H1 (cell line): ENCODE results near the gene ETV5. TPM values are rescaled to one million over a fixed set of nuclear protein-coding genes. Genes with fewer than 3 reads are reported as not detected.

ENCODE experiments used
- CTCF ChIA-PET: fragments of 300-600 bp; sonication (Branson Sonifier 250); formaldehyde crosslinking; loops from one replicate; lab custom pipeline; 2021; ENCODE audit not compliant: partially characterized antibody; lab: Charles Lee
- POLR2A ChIA-PET: fragments of 300-600 bp; sonication (Branson Sonifier 250); formaldehyde crosslinking; loops from one replicate; lab custom pipeline; 2021; ENCODE audit warnings: inconsistent platforms; ENCODE audit not compliant: partially characterized antibody; lab: Charles Lee
- DNase-seq, 2 experiments: peaks; one replicate each; pipeline versions ENCODE4 v3.0.0 to v3.0.0-alpha.2; 2010 to 2022; ENCODE audit warnings: low spot score in 2 of 2, low read depth in 1 of 2, mixed read lengths in 1 of 2
- FAIRE-seq: peaks from 2 replicates; lab custom pipeline; 2011; peaks lifted over from hg19 to GRCh38; lab: Jason Lieb, UNC
- H2AFZ ChIP-seq: 2 replicates; pipeline ENCODE4 v1.8.1; 2012; ENCODE audit warnings: low read length, inconsistent platforms
- H2AK5ac ChIP-seq: 2 replicates; pipeline ENCODE4 v1.6.1; 2013; ENCODE audit warnings: low read depth, low read length
- H2BK120ac ChIP-seq: replicated peaks from 2 replicates; pipeline ENCODE3; 2013; ENCODE audit warnings: low read depth, low read length, inconsistent platforms
- H2BK12ac ChIP-seq: 2 replicates; pipeline ENCODE4 v1.6.1; 2013; ENCODE audit warnings: low read depth, low read length
- H2BK15ac ChIP-seq: 2 replicates; pipeline ENCODE4 v1.6.1; 2013; ENCODE audit warnings: low read length
- H2BK20ac ChIP-seq: 2 replicates; pipeline ENCODE4 v1.6.1; 2013; ENCODE audit warnings: low read length
- H2BK5ac ChIP-seq: 2 replicates; pipeline ENCODE4 v1.6.1; 2013; ENCODE audit warnings: low read depth, low read length
- H3K14ac ChIP-seq: 2 replicates; pipeline ENCODE4 v1.6.1; 2013; ENCODE audit warnings: inconsistent platforms; ENCODE audit not compliant: insufficient read length
- H3K18ac ChIP-seq: 2 replicates; pipeline ENCODE4 v1.6.1; 2013; ENCODE audit warnings: low read length; ENCODE audit errors: extremely low read depth
- H3K23ac ChIP-seq: 2 replicates; pipeline ENCODE4 v1.6.1; 2013; ENCODE audit warnings: inconsistent platforms; ENCODE audit not compliant: insufficient read length
- H3K23me2 ChIP-seq: 2 replicates; pipeline ENCODE4 v1.6.1; 2013; ENCODE audit warnings: low read depth, low read length
- H3K27ac ChIP-seq: 2 replicates; pipeline ENCODE4 v1.6.1; 2011; ENCODE audit warnings: low read depth, low read length, inconsistent platforms
- H3K27me3 ChIP-seq, 4 experiments: replicated peaks in 1 of 4; 1 replicate in 1 of 4; 2 replicates in 3 of 4; pipeline versions ENCODE4 v1.6.1 to v1.8.1; 2011 to 2013; ENCODE audit warnings: low read length in 3 of 4, mild to moderate bottlenecking in 3 of 4, inconsistent platforms in 2 of 4, mixed read lengths in 2 of 4, moderate library complexity in 1 of 4; ENCODE audit not compliant: control insufficient read depth in 3 of 4, insufficient read depth in 3 of 4; ENCODE audit errors: extremely low read depth in 1 of 4
- H3K36me3 ChIP-seq, 4 experiments: 2 replicates each; pipeline versions ENCODE4 v1.6.1 to v1.8.1; 2011 to 2013; ENCODE audit warnings: mild to moderate bottlenecking in 4 of 4, low read length in 3 of 4, moderate library complexity in 2 of 4, control low read depth in 1 of 4, inconsistent platforms in 1 of 4; ENCODE audit not compliant: insufficient read depth in 4 of 4, control insufficient read depth in 2 of 4
- H3K4ac ChIP-seq: replicated peaks from 2 replicates; pipeline ENCODE3; 2013; ENCODE audit warnings: low read length, low read depth, mixed read lengths, inconsistent platforms; ENCODE audit not compliant: insufficient read length
- H3K4me1 ChIP-seq, 4 experiments: replicated peaks in 1 of 4; 1 replicate in 1 of 4; 2 replicates in 3 of 4; pipeline versions ENCODE4 v1.6.1 to v1.8.1; 2011 to 2013; ENCODE audit warnings: low read length in 3 of 4, inconsistent platforms in 2 of 4, mixed read lengths in 1 of 4; ENCODE audit not compliant: insufficient read depth in 4 of 4, control insufficient read depth in 3 of 4
- H3K4me2 ChIP-seq, 2 experiments: 2 replicates each; pipeline versions ENCODE4 v1.6.1 to v1.8.1; 2011 to 2013; ENCODE audit warnings: low read depth in 2 of 2, low read length in 2 of 2, control low read depth in 1 of 2, inconsistent platforms in 1 of 2, mild to moderate bottlenecking in 1 of 2; ENCODE audit not compliant: insufficient read depth in 1 of 2
- H3K4me3 ChIP-seq, 4 experiments: fragments of 200-600, 300-600 bp in 1 of 4; sonication (generic), shearing (Covaris generic), sonication (Bioruptor Twin) in 1 of 4; 2 replicates each; pipeline versions ENCODE4 v1.5.1 to v1.8.1; 2011 to 2016; ENCODE audit warnings: low read length in 4 of 4, low read depth in 3 of 4, control low read depth in 2 of 4, inconsistent platforms in 2 of 4, mild to moderate bottlenecking in 2 of 4, mixed read lengths in 1 of 4, moderate library complexity in 1 of 4; ENCODE audit not compliant: insufficient read depth in 2 of 4; ENCODE audit errors: extremely low read depth in 1 of 4
- H3K56ac ChIP-seq: replicated peaks from 2 replicates; pipeline ENCODE3; 2013; ENCODE audit warnings: low read depth, mild to moderate bottlenecking, mixed read lengths, low read length, inconsistent platforms; ENCODE audit not compliant: insufficient read length
- H3K79me1 ChIP-seq: 2 replicates; pipeline ENCODE4 v1.6.1; 2013; ENCODE audit warnings: low read depth, low read length, control low read depth
- H3K79me2 ChIP-seq, 2 experiments: 2 replicates each; pipeline versions ENCODE4 v1.6.1 to v1.8.1; 2012 to 2013; ENCODE audit warnings: low read length in 2 of 2, mild to moderate bottlenecking in 2 of 2, inconsistent platforms in 1 of 2; ENCODE audit not compliant: insufficient read depth in 2 of 2, control insufficient read depth in 1 of 2
- H3K9ac ChIP-seq, 4 experiments: replicated peaks in 1 of 4; 1 replicate in 1 of 4; 2 replicates in 3 of 4; pipeline versions ENCODE4 v1.6.1 to v1.8.1; 2011 to 2013; ENCODE audit warnings: low read depth in 3 of 4, low read length in 3 of 4, control low read depth in 2 of 4, mild to moderate bottlenecking in 2 of 4, moderate library complexity in 2 of 4, inconsistent platforms in 1 of 4; ENCODE audit errors: extremely low read depth in 1 of 4
- H3K9me3 ChIP-seq, 2 experiments: 2 replicates each; pipeline versions ENCODE4 v1.6.1 to v1.8.1; 2012 to 2013; ENCODE audit warnings: mild to moderate bottlenecking in 2 of 2, moderate library complexity in 2 of 2, control low read depth in 1 of 2, inconsistent platforms in 1 of 2, low read depth in 1 of 2, low read length in 1 of 2, mixed read lengths in 1 of 2; ENCODE audit not compliant: insufficient read depth in 2 of 2
- H4K20me1 ChIP-seq, 2 experiments: replicated peaks in 1 of 2; 2 replicates each; pipeline versions ENCODE3 to v1.8.1; 2011 to 2013; ENCODE audit warnings: inconsistent platforms in 2 of 2, low read length in 2 of 2, mild to moderate bottlenecking in 1 of 2; ENCODE audit not compliant: insufficient read depth in 2 of 2, control insufficient read depth in 1 of 2
- H4K5ac ChIP-seq: 2 replicates; pipeline ENCODE4 v1.6.1; 2013; ENCODE audit warnings: low read length, low read depth, mixed read lengths, inconsistent platforms; ENCODE audit not compliant: insufficient read length
- H4K8ac ChIP-seq: 2 replicates; pipeline ENCODE4 v1.8.0; 2013; ENCODE audit warnings: mild to moderate bottlenecking, moderate library complexity, low read length, inconsistent platforms; ENCODE audit not compliant: insufficient read depth; ENCODE audit errors: extremely low read depth
- H4K91ac ChIP-seq: replicated peaks from 2 replicates; pipeline ENCODE3; 2013; ENCODE audit warnings: low read length, mixed read lengths, inconsistent platforms; ENCODE audit not compliant: insufficient read length
- FOSL1 ChIP-seq: IDR thresholded peaks from 2 replicates; pipeline ENCODE4 v1.6.1; 2011; ENCODE audit warnings: mild to moderate bottlenecking, low read depth, low read length, moderate library complexity; ENCODE audit not compliant: insufficient read depth
- WGBS, 2 experiments: shearing (Covaris generic) in 1 of 2; methylation state at CpG; one replicate each; pipeline versions ENCODE4 v1.1.6 to v1.1.7; 2013 to 2015; ENCODE audit warnings: low lambda C conversion rate in 2 of 2, mixed read lengths in 2 of 2, inconsistent platforms in 1 of 2, low coverage in 1 of 2, missing lambda C conversion rate in 1 of 2; ENCODE audit not compliant: insufficient replicate concordance in 2 of 2, insufficient coverage in 1 of 2, insufficient read length in 1 of 2; ENCODE audit errors: extremely low coverage in 1 of 2, missing lambda C conversion rate in 1 of 2; 5-methylcytosine and 5-hydroxymethylcytosine counted together
- polyA plus RNA-seq, 7 experiments: library from polyadenylated mRNA; depleted of rRNA in 3 of 7; stranded (reverse) in 5 of 7; unstranded in 2 of 7; fragments of >200 nt in 5 of 7; fragments of 200-250 nt in 2 of 7; gene quantifications; 1 replicate in 5 of 7; 2 replicates in 1 of 7; 4 replicates in 1 of 7; pipeline versions ENCODE4 v1.2.1 to v1.2.3, GENCODE V29; 2011 to 2013; ENCODE audit warnings: missing spikeins in 2 of 7, mixed read lengths in 2 of 7
- total RNA-seq: library from RNA; stranded (reverse); fragmentation: NEBNext Ultra II Directional; extraction: Animal tissue kit (Norgen Biotek cat#: 25700); gene quantifications from 2 replicates; pipeline ENCODE4 v1.2.1, GENCODE V29; 2021

ETV5 gene
- total and polyA plus RNA-seq, 2 of the 8 experiments (the other 6 are each of a cell fraction or from before 2014, with no cell fraction given) = 13.1 to 36.9 TPM

- H4K91ac ChIP-seq = no peak overlapping the region
- H2BK5ac ChIP-seq = no peak overlapping the region
- no peak overlapping the region for H3K4me2 ChIP-seq
- H2BK12ac ChIP-seq = no peak overlapping the region
- no peak overlapping the region for H3K9ac ChIP-seq
- H2BK20ac ChIP-seq = no peak overlapping the region
- H3K9me3 ChIP-seq = 0 out of 4 replicates have a peak, but pooled peaks cover 0 to 3% of the 10 kb centered on the region in 2 experiments
- H3K4me1 ChIP-seq = no peaks in the 10 kb centered on the region
- no peak overlapping the region for H2BK120ac ChIP-seq
- H3K56ac ChIP-seq = no peak overlapping the region
- H4K20me1 ChIP-seq = no peaks in the 10 kb centered on the region
- no peaks in the 10 kb centered on the region for H3K79me1 ChIP-seq
- H3K36me3 ChIP-seq = peaks cover 0 to 2% (median 0%) of the 10 kb centered on the region in 4 experiments; a peak in 1 of 8 replicates
- H3K14ac ChIP-seq = no peak overlapping the region
- H2AK5ac ChIP-seq = no peak overlapping the region
- H4K8ac ChIP-seq = no peak overlapping the region
- no peak overlapping the region for H3K4ac ChIP-seq
- no peak for DNase-seq
- H3K27ac ChIP-seq = no peak overlapping the region
- WGBS, 2 experiments = 83% methylated on average over 7 of the region's 7 CpGs; no CpG with 5 or more reads in 1 of the 2 experiments
- H3K79me2 ChIP-seq = no peaks in the 10 kb centered on the region
- H3K18ac ChIP-seq = no peak overlapping the region
- FAIRE-seq = no peak
- H3K4me3 ChIP-seq = no peak overlapping the region
- H4K5ac ChIP-seq = no peak overlapping the region
- POLR2A ChIA-PET = interaction anchor here (1.5 kb wide), 1 partner anchor 15 kb away, joined by 4 read pairs; no protein-coding TSS in a partner anchor
- H2AFZ ChIP-seq = no peak overlapping the region
- H2BK15ac ChIP-seq = no peak overlapping the region
- H3K23ac ChIP-seq = no peak overlapping the region
- TF ChIP-seq FOSL1 = no peak
- H3K27me3 ChIP-seq = no peaks in the 10 kb centered on the region
- no peaks in the 10 kb centered on the region for H3K23me2 ChIP-seq
- CTCF ChIA-PET = interaction anchor here (0.5 to 1.3 kb wide), 2 partner anchors 8 to 11 kb away, joined by 3 read pairs; no protein-coding TSS in a partner anchor
Measured at GRCh38 chr3:186042521-186043202, 66.2 kb downstream of the ETV5 start.
